Measurements from ENCODE around the gene WDR19. TPM values are rescaled to one million over a fixed set of nuclear protein-coding genes. Genes with fewer than 3 reads are reported as not detected.

The WDR19 gene
- total RNA-seq, 4 donors from 2014 or later = 23.1 to 57.6 (median 34.7) TPM

DNA sequence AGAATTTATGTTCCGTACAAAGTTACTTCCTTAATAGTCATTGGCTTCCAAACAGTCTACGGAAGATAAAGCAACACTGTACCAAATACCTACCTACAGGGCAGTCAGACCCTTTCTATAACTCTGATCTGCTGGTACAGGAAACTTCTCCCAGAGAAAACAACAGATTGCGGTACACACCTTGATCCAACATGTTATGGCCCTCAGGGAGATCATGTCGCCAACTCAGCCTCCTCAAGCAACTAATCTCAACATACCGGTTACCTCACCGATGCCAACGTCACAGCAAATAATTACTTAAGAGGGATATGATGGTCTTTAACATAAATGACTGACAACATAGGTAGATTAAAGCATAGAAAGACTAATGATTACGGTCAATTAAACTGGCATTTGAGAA lies 113.5 kb downstream of the WDR19 start:
- TF ChIP-seq POLR2AphosphoS5 (IDR thresholded peaks at IDR 0.05) (no peak), POLR2A (IDR thresholded peaks at IDR 0.05) (no peak)
- no peaks in the 10 kb centered on the region for H3K27me3 ChIP-seq
- no peak overlapping the region for H3K4me3 ChIP-seq
- H3K4me1 ChIP-seq = no peaks in the 10 kb centered on the region
- no peaks in the 10 kb centered on the region for H3K9me3 ChIP-seq
- peaks cover 0 to 85% of the 10 kb centered on the region in 2 donors for H3K36me3 ChIP-seq
- ATAC-seq = no peak
- no peak overlapping the region for H3K27ac ChIP-seq
- 96 to 97% methylated on average over 8 of the region's 8 CpGs for WGBS, 2 donors (ENCODE audit: low coverage in 1 of 2)

DNA sequence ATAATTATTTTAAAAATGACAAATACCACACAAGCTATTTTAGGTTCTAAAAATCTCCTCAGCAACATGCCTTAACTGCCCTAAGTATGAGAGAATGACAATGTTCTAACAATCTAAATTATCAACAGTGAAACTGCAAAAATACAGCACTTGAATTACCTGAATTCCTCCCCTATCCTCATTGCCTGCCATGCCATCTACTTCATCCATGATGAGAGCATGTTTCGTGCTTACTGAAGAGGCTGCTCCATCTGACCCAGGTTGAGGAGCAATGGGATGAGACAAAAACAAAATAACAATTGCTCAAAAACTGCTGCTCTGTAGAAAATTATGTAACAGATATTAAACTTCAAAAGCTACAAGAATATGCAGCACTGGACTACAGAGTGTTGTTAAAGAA lies 120.6 kb downstream of the WDR19 start:
- peaks cover 0 to under 1% (median 0%) of the 10 kb centered on the region in 3 donors for H3K4me1 ChIP-seq
- H3K27me3 ChIP-seq = no peaks in the 10 kb centered on the region
- no peak overlapping the region for H3K27ac ChIP-seq
- no peak overlapping the region for H3K4me3 ChIP-seq
- H3K9me3 ChIP-seq = no peaks in the 10 kb centered on the region
- WGBS, 2 donors (ENCODE audit: low coverage in 1 of 2) = 83 to 100% methylated on average over 1 of the region's 1 CpG
- ATAC-seq = no peak
- no peak for TF ChIP-seq POLR2A (IDR thresholded peaks at IDR 0.05)
- TF ChIP-seq EP300 (IDR thresholded peaks at IDR 0.05) = no peak
- no peak for TF ChIP-seq POLR2AphosphoS5 (IDR thresholded peaks at IDR 0.05)
- TF ChIP-seq, protein P1, sequence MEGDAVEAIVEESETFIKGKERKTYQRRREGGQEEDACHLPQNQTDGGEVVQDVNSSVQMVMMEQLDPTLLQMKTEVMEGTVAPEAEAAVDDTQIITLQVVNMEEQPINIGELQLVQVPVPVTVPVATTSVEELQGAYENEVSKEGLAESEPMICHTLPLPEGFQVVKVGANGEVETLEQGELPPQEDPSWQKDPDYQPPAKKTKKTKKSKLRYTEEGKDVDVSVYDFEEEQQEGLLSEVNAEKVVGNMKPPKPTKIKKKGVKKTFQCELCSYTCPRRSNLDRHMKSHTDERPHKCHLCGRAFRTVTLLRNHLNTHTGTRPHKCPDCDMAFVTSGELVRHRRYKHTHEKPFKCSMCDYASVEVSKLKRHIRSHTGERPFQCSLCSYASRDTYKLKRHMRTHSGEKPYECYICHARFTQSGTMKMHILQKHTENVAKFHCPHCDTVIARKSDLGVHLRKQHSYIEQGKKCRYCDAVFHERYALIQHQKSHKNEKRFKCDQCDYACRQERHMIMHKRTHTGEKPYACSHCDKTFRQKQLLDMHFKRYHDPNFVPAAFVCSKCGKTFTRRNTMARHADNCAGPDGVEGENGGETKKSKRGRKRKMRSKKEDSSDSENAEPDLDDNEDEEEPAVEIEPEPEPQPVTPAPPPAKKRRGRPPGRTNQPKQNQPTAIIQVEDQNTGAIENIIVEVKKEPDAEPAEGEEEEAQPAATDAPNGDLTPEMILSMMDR (IDR thresholded peaks at IDR 0.05) = no peak
- peaks cover 0 to 96% of the 10 kb centered on the region in 2 donors for H3K36me3 ChIP-seq

GRCh38 chr4:39303871-39304270 lies 121.5 kb downstream of the WDR19 start:
- no peaks in the 10 kb centered on the region for H3K27me3 ChIP-seq

GRCh38 chr4:39304651-39305050 lies 122.3 kb downstream of the WDR19 start:
- TF ChIP-seq POLR2A (IDR thresholded peaks at IDR 0.05) (no peak), POLR2AphosphoS5 (IDR thresholded peaks at IDR 0.05) (no peak), EP300 (IDR thresholded peaks at IDR 0.05) (no peak)
- TF ChIP-seq, protein P1 (IDR thresholded peaks at IDR 0.05) = no peak
- H3K9me3 ChIP-seq = no peaks in the 10 kb centered on the region
- peaks cover 0 to 9% (median 0%) of the 10 kb centered on the region in 3 donors for H3K4me1 ChIP-seq
- H3K27ac ChIP-seq = no peak overlapping the region
- no peak for ATAC-seq
- peaks cover 0 to 93% of the 10 kb centered on the region in 2 donors for H3K36me3 ChIP-seq
- H3K27me3 ChIP-seq = no peaks in the 10 kb centered on the region
- WGBS, 2 donors (ENCODE audit: low coverage in 1 of 2) = 86 to 88% methylated on average over 5 of the region's 5 CpGs
- no peak overlapping the region for H3K4me3 ChIP-seq

More at GRCh38 chr4:39303871-39304270, 121.5 kb downstream of the WDR19 start:
- H3K9me3 ChIP-seq = no peaks in the 10 kb centered on the region
- H3K36me3 ChIP-seq = peaks cover 0 to 96% of the 10 kb centered on the region in 2 donors
- H3K4me1 ChIP-seq = peaks cover 0 to 9% (median 0%) of the 10 kb centered on the region in 3 donors
- H3K27ac ChIP-seq = no peak overlapping the region
- TF ChIP-seq EP300 (IDR thresholded peaks at IDR 0.05) (no peak), POLR2AphosphoS5 (IDR thresholded peaks at IDR 0.05) (no peak), POLR2A (IDR thresholded peaks at IDR 0.05) (no peak)
- TF ChIP-seq, protein P1 (IDR thresholded peaks at IDR 0.05) = no peak
- H3K4me3 ChIP-seq = no peak overlapping the region
- no peak for ATAC-seq
- WGBS, 2 donors (ENCODE audit: low coverage in 1 of 2) = 90% methylated on average over 3 of the region's 3 CpGs

DNA sequence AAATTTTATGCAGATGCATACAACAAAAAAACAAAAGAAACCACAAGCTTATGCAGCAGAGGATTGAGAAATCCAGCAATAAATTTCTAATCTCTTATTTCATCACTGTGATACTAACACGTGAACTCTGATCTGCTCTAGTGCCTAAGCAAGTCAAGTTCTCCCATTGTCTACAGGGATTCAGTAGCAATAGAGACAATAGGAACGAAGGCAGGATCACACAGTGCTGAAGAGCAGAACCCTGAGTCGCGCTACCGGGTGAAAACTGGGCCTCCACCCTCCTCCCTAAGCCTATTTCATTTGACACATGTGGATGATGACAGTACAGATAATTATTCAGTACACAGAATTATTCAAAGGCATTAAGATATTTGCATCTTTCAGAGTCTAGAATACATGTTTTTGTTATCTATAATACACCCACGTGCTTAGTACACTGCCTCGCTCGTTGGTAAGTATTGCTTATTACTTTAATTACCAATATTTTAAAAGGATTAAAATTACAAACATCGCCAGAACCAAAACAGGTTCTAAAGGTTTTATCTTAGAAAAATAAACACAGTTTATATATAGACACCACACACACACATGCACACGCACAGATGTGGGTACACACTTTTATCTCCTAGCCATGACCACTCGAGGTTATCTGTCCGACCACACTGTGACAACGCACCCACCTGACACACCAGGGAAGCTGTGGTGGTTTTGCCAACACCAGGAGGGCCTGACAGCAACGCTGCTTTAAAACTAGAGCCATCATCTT lies 123.8 kb downstream of the WDR19 start:
- 78 to 82% methylated on average over 12 to 14 of the region's 14 CpGs for WGBS, 2 donors (ENCODE audit: low coverage in 1 of 2)
- no peak for ATAC-seq
- TF ChIP-seq POLR2A (IDR thresholded peaks at IDR 0.05) (no peak), EP300 (IDR thresholded peaks at IDR 0.05) (no peak), POLR2AphosphoS5 (IDR thresholded peaks at IDR 0.05) (no peak)
- TF ChIP-seq, protein P1 (IDR thresholded peaks at IDR 0.05) = no peak
- no peak overlapping the region for H3K27ac ChIP-seq
- peaks cover 0 to 9% (median 0%) of the 10 kb centered on the region in 3 donors for H3K4me1 ChIP-seq
- no peaks in the 10 kb centered on the region for H3K9me3 ChIP-seq
- no peaks in the 10 kb centered on the region for H3K27me3 ChIP-seq
- peaks cover 4 to 93% of the 10 kb centered on the region in 2 donors for H3K36me3 ChIP-seq
- H3K4me3 ChIP-seq = no peak overlapping the region

Data from gastroesophageal sphincter (tissue), 4 donors.